ENCODE measurements around the gene DFFA.

GRCh38 chr1:10498231-10498630, 25.9 kb upstream of the DFFA start:
- TF ChIP-seq CTCF (IDR thresholded peaks at IDR 0.05; ENCODE audit: poor library complexity) (no peak), EZH2 (IDR thresholded peaks at IDR 0.05; ENCODE audit: borderline replicate concordance) (no peak)
